GM19023 (cell line): Measurements from ENCODE around the gene OR5AR1.
"Not testable (repeated sequence)": the region's sequence is repeated elsewhere in the genome, so short reads cannot be mapped to it uniquely, and the experiment has no call there.

Source experiments
- ATAC-seq: cut with Tn5 transposase; IDR thresholded peaks from one replicate; pipeline ENCODE4 v1.9.1; 2021; ENCODE audit warnings: mild to moderate bottlenecking, moderate library complexity; ENCODE audit not compliant: unreplicated experiment

OR5AR1 gene

DNA sequence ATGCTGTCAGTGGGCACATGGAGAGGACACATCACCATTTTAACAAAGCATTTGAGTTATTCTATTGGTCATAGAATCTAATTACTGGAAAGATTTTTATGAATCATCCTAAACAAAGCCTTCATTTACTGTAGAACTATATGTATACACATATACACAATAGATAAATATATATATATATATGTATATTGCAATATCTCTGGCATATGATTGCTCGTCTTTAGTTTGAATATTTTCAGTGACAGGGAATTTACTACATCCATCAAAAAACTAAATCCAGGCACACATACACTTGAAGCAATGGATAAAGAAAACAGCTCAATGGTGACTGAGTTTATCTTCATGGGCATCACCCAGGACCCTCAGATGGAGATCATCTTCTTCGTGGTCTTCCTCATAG is at the start of gene OR5AR1:
OR5AR1 (plus strand) TSS at position 301 of the 400 bp plus-strand sequence; CDS start at position 301, 0 bp downstream.
- no peak for ATAC-seq

DNA sequence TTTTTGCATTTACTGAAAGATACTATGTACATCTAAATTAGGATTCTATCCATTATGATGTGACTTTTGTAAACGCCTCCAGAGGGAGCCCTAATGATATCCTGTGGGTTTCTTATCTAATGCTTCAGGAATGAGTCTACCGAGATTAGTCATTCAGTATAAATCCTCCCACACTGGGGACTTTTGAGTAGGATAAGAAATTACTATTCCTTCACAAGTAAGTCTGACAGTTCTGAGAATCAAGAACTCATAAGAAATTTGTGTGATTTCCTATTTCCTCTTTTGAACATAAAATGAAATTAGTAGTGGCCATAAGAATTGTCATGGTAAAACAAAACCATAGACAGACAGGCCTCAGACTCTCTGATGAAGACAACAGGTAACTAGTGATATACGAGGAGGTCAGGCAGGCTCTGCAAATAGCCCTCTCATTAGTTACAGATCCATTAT is 38.8 kb upstream of the OR5AR1 start:
- ATAC-seq, result peak; percentile 56

DNA sequence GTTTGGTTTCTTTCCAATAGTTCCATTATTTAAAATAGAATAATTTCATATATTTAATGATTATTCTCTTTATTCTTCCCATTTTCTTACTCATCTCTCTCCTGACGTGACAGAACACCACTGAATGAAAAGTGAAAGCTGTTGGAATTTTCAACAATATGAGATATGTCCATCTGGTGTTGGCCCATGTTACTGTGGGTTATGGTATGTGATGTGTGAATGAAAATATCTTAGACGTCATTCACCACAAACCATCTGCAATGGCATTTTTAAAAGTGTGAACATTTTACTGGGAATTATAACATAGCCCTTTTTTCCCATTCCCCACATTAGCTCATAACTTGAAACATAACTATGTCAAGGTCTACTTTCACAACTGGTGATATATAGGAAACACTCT is 37.5 kb upstream of the OR5AR1 start:
- no peak for ATAC-seq

DNA sequence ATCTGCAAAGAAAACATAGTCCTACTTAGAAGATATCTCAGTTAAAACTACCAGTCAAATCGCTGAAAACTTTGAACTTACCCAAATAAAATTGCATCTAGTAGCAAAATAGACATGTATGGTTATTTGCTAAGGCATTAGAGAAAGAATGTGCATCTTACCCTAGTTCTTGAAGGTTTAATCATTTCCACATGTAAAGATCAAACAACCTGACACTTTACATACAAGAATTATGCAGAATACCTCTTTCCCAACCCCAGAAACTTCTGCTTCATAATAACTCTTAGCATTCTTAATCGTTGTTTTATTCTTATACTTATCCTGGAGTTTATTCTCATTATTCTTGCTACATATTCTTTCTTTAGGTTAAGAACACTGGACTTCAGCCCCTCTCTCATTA is 31.2 kb upstream of the OR5AR1 start:
- no peak for ATAC-seq

DNA sequence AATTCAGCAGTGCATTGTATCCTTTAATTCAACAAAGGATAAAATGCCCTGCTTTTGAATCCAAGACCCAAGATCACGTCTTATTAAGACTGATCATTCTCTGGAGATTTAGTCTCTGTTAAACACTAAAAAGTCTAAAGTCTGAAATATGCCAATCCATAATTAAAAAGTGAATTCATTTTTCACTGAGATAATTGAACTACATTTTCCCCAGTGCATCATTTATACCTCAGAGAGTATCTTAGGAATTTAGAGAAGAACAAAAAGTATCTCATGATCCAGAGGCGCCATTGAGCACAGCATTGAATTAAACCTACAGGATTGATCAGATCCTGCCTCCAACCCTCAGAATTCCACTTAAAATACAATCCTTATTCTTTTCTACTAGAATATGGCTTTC is 26.6 kb upstream of the OR5AR1 start:
- no peak for ATAC-seq

DNA sequence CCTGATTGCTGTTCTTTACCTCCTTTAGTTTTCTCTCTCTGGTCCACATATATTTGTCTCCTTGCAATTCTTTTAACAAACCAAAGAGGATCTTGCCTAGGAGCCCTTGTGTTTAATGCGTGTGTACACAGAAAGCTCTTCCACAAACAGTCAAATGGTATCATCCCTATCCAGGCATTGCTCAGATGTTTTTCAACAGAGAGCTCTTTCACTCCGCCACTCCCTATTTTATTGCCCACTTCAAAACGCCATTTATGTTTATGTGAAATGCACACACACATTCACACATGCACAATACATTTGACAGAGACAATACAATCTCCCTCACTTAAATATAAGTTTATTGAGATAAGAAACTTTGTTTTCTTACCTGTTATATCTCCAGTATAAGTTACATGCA is 26.0 kb upstream of the OR5AR1 start:
- no peak for ATAC-seq

DNA sequence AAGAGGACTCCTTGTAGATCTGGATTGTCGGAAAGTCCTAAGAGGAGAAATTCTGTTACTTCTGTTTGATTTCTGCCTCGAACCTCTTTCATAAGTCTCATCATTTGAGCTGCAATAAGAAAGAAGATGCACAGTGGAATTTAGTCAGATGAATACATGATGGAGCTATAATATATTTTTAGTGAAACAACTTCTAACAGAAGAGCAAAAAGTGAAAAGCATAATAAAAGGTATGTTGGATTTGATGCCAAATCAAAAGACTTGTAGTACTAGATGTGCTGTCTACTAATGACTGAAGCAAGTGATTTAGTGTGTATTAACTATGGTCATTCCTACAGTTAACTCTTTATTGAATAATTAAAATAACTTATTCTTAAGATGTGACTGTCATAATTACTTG is 21.1 kb upstream of the OR5AR1 start, which contains the start of gene OR5AP2:
OR5AP2 (minus strand) TSS at position 101 of the 400 bp plus-strand sequence; CDS start at position 101, 0 bp downstream.
- ATAC-seq, result no peak

DNA sequence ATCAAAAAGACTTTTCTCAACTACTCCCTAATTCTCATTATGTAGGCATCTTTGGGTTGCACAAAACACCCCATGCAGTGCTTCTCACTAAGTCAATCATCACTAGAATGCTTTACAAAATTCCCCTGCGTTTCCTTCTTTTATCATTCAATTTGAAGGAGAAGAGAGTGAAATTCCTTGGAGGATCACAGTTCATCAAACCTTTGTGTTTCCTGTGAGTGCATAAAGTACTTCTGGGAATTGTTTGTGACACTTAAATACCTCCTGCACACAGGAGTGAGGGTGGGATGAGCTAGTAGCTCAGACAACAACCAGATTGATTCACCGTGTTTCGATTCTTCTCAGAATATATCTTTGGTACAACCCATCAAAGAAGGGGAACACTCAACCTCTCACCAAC is 3.7 kb upstream of the OR5AR1 start:
- no peak for ATAC-seq

DNA sequence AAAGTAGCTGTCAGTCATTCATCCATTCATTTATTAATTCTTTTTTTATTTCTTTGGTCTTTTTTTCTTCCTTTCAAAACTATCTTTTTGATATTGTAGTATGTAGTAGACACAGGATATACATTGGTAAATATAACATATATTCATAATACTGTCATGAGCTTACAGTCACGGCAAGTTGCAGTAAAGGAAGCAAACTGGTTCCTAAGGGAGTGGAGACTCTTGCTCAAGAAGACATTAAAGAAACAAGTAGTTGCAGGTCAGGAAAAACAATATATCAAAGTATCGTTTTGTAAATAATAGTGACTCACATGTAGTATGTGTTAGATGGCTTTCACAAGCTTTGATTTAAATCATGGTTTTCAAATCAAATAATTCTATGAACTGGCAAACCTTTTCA is 7.5 kb downstream of the OR5AR1 start:
- ATAC-seq, result no peak

DNA sequence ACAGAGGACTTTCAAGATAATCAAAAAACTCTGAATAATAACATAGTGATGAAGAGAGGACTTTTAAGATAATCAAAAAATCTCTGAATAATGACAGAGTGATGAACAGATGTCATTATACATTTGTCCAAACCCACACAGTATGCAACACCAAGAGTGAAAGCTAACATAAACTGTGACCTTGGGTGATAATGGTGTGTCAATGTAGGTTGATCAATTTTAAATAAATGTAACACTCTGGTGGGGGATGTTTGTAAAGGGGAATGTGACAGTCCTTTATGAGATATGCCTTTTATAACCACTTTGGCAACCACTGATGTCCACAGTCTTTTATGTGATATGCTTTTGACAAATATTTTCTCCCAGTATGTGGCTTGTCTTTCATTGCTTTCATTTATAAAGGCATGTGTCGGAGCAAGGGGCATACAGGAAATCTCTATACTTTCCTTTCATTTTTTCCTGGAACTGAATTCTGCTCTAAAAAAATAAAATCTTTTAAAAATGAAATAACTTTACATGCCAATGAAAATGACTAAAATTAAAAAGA is 25.1 kb downstream of the OR5AR1 start:
- no peak for ATAC-seq

DNA sequence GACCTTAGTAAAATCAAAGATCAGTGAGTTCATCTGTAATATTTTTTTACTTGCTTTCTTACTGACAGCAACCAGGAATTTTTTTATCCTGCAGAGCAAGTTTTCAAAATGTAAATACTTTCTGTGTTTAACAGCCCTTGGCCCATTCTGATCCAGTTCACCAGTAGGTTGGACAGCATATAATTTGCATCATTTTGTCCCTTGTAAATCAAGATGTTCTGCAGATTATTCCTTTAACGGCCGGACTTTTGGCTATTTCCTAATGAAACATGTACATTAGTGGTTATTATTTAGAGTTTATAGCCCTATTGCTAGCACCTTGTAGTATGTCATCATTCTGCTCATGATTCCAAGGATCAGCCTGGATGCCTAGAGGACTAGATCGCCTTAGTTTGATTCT is 27.7 kb downstream of the OR5AR1 start:
- ATAC-seq, result not testable (repeated sequence)

DNA sequence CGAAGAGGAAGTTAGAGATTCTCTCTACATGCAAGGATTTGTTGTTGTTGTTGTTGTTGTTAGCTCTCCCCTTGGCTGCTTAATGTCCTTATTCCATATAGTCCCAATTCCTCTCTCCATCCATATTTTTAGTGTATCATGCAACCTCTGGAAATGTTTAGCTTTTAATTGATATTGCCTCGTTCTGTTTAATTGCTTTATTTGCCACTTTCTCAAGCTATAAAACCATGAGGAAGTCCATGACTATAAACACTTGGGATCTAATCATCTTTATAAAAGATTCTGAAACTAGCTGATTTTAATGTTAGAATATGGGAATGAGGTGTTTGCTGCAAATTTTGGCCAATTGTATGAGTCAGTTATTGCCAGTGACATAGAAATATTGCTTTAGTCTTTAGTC is 29.9 kb downstream of the OR5AR1 start:
- no peak for ATAC-seq

DNA sequence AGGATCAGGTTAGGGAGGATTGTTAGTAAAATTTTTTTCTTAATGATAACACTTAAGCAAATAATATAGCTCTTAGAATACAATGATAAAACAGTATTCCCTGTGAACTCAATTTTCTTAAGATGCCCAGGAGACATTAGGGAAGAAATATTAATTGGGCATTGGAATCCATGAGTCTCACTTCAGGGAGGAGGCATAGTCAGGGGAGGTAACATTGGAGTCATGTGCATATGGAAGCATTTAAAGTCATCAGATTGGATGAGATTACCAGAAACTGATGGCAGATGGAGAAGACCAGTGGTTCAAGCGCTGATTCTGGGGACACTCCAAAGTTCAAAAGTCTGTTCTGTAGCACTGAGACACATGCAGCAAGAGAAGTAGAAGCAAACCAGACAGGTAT is 35.3 kb downstream of the OR5AR1 start, which contains the start of gene OR9G1:
OR9G1 (plus strand) TSS at position 301 of the 400 bp plus-strand sequence. CDS start 1,293 bp downstream, outside the sequence.
- no peak for ATAC-seq

DNA sequence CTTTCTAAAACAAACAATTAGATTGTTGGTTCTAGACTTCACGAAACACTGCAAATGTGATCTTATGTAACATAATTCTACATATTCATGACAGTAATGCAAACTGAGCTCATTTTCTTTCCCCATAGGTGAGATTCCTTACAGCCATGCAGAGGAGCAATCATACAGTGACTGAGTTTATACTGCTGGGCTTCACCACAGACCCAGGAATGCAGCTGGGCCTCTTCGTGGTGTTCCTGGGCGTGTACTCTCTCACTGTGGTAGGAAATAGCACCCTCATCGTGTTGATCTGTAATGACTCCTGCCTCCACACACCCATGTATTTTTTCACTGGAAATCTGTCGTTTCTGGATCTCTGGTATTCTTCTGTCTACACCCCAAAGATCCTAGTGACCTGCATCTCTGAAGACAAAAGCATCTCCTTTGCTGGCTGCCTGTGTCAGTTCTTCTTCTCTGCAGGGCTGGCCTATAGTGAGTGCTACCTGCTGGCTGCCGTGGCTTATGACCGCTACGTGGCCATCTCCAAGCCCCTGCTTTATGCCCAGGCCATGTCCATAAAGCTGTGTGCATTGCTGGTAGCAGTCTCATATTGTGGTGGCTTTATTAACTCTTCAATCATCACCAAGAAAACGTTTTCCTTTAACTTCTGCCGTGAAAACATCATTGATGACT is 36.9 kb downstream of the OR5AR1 start:
- no peak for ATAC-seq

DNA sequence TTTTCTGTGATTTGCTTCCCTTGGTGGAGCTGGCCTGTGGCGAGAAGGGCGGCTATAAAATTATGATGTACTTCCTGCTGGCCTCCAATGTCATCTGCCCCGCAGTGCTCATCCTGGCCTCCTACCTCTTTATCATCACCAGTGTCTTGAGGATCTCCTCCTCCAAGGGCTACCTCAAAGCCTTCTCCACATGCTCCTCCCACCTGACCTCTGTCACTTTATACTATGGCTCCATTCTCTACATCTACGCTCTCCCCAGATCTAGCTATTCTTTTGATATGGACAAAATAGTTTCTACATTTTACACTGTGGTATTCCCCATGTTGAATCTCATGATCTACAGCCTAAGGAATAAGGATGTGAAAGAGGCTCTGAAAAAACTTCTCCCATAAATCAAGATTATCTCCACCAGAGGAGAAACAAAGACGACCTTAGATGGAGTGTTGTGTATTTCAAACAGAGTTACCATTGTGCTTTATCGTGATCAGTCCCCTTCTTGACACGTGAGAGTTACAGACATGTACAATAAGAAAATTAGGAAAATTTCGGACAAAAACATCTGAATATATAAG is 37.5 kb downstream of the OR5AR1 start:
- no peak for ATAC-seq

DNA sequence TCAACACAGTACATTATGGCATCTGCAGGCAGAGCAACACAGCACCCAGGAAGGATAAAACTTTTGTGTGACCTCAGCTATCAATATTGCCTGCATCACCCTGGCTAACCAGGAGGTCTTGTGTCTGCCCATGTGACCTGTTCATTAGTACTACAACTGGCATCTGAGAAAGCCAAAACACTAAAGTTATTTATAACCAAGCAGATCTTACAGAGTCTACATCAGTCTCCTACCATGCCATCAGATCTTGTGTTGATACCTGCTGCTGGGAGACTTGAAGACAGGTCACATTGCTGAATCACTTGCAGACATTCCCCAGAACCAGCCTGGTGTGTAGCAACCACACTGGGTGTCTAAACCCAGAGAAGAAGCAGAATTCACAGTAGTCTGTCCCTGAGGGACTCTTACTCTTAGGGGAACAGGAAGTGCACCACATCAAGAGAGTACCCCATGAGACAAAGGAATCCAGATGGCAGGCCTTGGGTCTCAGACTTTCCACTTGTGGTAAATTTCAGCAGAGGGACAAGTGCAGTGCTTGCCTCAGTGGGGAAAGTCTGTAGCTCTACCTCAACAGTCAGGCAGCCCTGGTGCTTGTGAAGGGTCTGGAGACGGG is 42.4 kb downstream of the OR5AR1 start:
- no peak for ATAC-seq

DNA sequence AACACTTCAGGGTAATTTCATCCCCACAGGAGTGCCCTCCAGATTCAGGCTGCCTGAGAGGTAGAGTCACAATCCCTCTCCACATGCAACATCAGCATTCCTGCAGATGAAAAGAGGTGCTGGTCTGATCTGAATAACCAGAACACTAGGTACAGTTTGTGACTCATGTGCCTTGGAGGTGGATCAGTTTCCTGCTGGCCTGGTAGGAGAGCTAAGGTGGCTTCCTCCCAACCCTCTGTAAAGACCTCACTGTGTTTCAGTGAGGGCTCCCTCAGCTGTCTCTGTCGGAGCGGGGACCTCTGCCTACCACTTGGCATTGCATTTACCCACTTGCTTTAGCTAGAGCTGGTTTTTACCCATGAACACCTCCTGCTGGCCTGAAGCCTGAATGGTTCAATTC is 43.0 kb downstream of the OR5AR1 start:
- ATAC-seq, result no peak

DNA sequence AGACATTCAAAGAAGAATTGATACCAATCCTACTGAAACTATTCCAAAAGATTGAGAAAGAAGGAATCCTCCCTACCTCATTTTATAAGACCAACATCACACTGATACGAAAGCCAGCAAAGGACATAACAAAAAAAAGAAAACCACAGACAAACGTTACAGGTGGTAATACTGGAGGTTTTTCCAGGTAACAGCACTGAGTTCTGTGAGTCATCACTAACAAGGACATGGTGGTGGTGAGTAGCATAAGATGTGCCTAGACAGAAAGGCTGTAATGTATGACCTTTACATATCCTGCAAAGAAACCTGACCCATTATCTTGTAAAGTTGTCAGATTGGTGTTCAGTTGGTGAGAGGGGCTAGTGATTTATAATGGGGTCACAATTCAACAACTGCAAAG is 50.7 kb downstream of the OR5AR1 start:
- no peak for ATAC-seq
